T-cell (primary cell): Measurements from ENCODE around the gene QDPR. TPM values are rescaled to one million over a fixed set of nuclear protein-coding genes. Genes with fewer than 3 reads are reported as not detected.

Source experiments
- ATAC-seq, 4 experiments: fragments of 200-7000 bp in 3 of 4; fragments of 150-1000 bp in 1 of 4; cut with Tn5 transposase; replicated peaks in 1 of 4; 1 replicate in 3 of 4; 2 replicates in 1 of 4; pipeline ENCODE4 v1.10.0; 2021; ENCODE audit warnings: moderate library complexity in 3 of 4, mild to moderate bottlenecking in 2 of 4, moderate number of reproducible peaks in 1 of 4
- CTCF ChIA-PET, 2 donors: fragments of 300-600 bp; sonication (Branson Sonifier 250); formaldehyde crosslinking; loops; one replicate each; lab custom pipeline; 2022; ENCODE audit warnings: antibody characterized with exemption in 2 of 2; lab: Charles Lee
- POLR2A ChIA-PET, 2 donors: fragments of 300-600 bp; sonication (Branson Sonifier 250); formaldehyde crosslinking; loops; one replicate each; lab custom pipeline; 2022; ENCODE audit warnings: antibody characterized with exemption in 2 of 2; lab: Charles Lee
- DNase-seq, 35 experiments: peaks; one replicate each; pipeline versions ENCODE4 v3.0.0 to v3.0.0-alpha.2; 2013 to 2023
- H3K27ac ChIP-seq: one replicate; pipeline ENCODE4 v1.5.1; 2013; ENCODE audit warnings: low read length
- H3K27me3 ChIP-seq, 2 experiments: replicated peaks in 1 of 2; 1 replicate in 1 of 2; 2 replicates in 1 of 2; pipeline versions ENCODE4 v1.6.1 to v1.7.0; 2013; ENCODE audit warnings: low read length in 1 of 2, mixed read lengths in 1 of 2; ENCODE audit not compliant: control insufficient read depth in 2 of 2, insufficient read depth in 2 of 2; ENCODE audit errors: extremely low read depth in 1 of 2
- H3K36me3 ChIP-seq, 2 donors: 1 replicate in 1 of 2; 2 replicates in 1 of 2; pipeline versions ENCODE4 v1.6.1 to v1.7.0; 2013; ENCODE audit warnings: low read length in 1 of 2; ENCODE audit not compliant: control insufficient read depth in 2 of 2, insufficient read depth in 1 of 2; ENCODE audit errors: extremely low read depth in 1 of 2
- H3K4me1 ChIP-seq, 2 experiments: 1 replicate in 1 of 2; 2 replicates in 1 of 2; pipeline versions ENCODE4 v1.6.1 to v1.7.0; 2013; ENCODE audit warnings: low read length in 2 of 2, mixed read lengths in 1 of 2; ENCODE audit not compliant: insufficient read depth in 2 of 2, control insufficient read depth in 1 of 2; ENCODE audit errors: extremely low read depth in 1 of 2
- H3K4me3 ChIP-seq, 2 donors: 1 replicate in 1 of 2; 2 replicates in 1 of 2; pipeline versions ENCODE4 v1.5.1 to v1.7.0; 2013; ENCODE audit warnings: mild to moderate bottlenecking in 2 of 2, low read length in 1 of 2, moderate library complexity in 1 of 2; ENCODE audit not compliant: control insufficient read depth in 1 of 2; ENCODE audit errors: extremely low read depth in 1 of 2
- H3K9me3 ChIP-seq: 2 replicates; pipeline ENCODE4 v1.7.0; 2013
- H3K27ac Mint-ChIP-seq, 2 donors: one replicate each; pipeline ENCODE4 v1.8.0; 2020 to 2021; ENCODE audit warnings: mild to moderate bottlenecking in 2 of 2, mixed read lengths in 2 of 2
- H3K27me3 Mint-ChIP-seq, 2 donors: one replicate each; pipeline ENCODE4 v1.8.0; 2021 to 2022; ENCODE audit warnings: mixed read lengths in 2 of 2
- H3K36me3 Mint-ChIP-seq: one replicate; pipeline ENCODE4 v1.8.0; 2021; ENCODE audit warnings: mixed read lengths
- H3K4me1 Mint-ChIP-seq, 3 donors: one replicate each; pipeline ENCODE4 v1.8.0; 2020 to 2022; ENCODE audit warnings: mixed read lengths in 3 of 3, mild to moderate bottlenecking in 1 of 3
- H3K4me3 Mint-ChIP-seq, 3 donors: one replicate each; pipeline ENCODE4 v1.8.0; 2020 to 2022; ENCODE audit warnings: mild to moderate bottlenecking in 3 of 3, mixed read lengths in 3 of 3, moderate library complexity in 3 of 3
- H3K9me3 Mint-ChIP-seq, 3 donors: one replicate each; pipeline ENCODE4 v1.8.0; 2020 to 2022; ENCODE audit warnings: mixed read lengths in 3 of 3
- WGBS: methylation state at CpG from one replicate; pipeline ENCODE4 v1.1.5; 2013; ENCODE audit warnings: missing lambda C conversion rate; ENCODE audit not compliant: insufficient coverage; 5-methylcytosine and 5-hydroxymethylcytosine counted together
- total RNA-seq, 35 experiments: library from RNA in 6 of 35; stranded (reverse) in 6 of 35; fragments of 120-200 nt in 1 of 35; gene quantifications; one replicate each; pipeline versions ENCODE4 v1.2.1 to v1.2.4 and lab custom pipeline; 2013 to 2026

Gene QDPR
- total RNA-seq, 5 donors from 2014 or later (not counting 1 experiment from before 2014, with no cell fraction given), result 14.9 to 23.1 (median 20.0) TPM

DNA sequence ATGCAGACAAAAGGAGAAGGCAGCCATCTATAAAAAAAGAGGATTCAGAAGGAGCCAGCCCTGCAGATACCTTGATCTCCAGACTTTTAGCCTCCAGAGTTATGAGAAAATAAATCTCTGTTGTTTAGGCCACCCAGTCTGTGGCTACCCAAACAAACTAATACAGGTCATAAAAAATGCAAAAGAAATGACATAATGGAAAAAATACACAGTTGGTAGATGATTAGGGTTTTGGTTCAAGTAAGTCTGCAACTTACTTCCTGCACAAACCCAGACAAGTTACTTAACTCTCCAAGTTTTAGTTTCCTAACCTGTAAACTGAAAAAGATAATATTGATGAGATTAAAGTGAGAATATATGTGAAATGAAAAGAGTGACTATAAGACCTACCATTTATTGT, 11.3 kb downstream of the QDPR start:
- Mint-ChIP-seq H3K4me1 (peaks cover 0 to 9% (median 7%) of the 10 kb centered on the region in 3 donors), H3K27me3 (no peaks in the 10 kb centered on the region), H3K4me3 (no peak overlapping the region), H3K36me3 (peaks cover 64% of the 10 kb centered on the region), H3K9me3 (no peaks in the 10 kb centered on the region), H3K27ac (no peak overlapping the region)
- ChIA-PET CTCF (no interaction called here), POLR2A (no interaction called here)
- Histone ChIP-seq H3K27ac (no peak overlapping the region), H3K9me3 (no peaks in the 10 kb centered on the region), H3K27me3 (no peaks in the 10 kb centered on the region), H3K4me3 (no peak overlapping the region), H3K4me1 (no peaks in the 10 kb centered on the region), H3K36me3 (peaks cover 5 to 45% of the 10 kb centered on the region in 2 donors)
- no peak for ATAC-seq
- DNase-seq, result no peak

DNA sequence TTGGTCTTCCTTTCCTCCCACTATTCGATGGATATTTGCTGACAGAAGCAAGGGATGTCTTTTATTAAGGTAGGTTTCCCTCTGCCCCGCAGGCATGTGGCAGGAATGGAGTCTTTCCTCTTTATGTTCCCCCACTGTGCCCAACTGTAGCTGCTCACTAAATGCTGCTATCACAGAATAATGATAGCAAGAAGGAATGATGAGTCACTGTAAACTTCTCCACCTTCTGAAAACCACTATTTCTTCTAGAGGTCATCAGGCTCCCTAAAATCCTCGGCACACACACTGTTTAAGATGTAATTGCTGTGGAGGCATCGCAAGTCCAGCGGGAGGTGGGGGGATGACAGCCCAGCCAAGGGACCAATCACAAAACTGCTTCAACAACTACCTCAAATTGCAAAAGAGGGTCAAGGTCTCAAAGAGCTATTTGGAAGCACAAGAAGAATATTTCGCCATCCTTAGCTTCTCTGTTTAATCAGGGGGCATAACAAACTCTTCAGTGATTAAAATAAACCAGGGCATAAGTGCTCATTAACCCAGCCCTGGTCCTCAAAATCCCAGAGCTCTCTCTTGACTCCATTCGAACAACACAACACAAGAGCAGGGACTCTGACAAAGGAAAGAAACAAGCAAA, 13.9 kb downstream of the QDPR start:
- Mint-ChIP-seq H3K27ac (no peak overlapping the region), H3K27me3 (no peaks in the 10 kb centered on the region), H3K4me1 (peaks cover 0 to 9% (median 4%) of the 10 kb centered on the region in 3 donors), H3K36me3 (peaks cover 49% of the 10 kb centered on the region), H3K4me3 (no peak overlapping the region), H3K9me3 (no peaks in the 10 kb centered on the region)
- no peak for DNase-seq
- Histone ChIP-seq H3K27me3 (no peaks in the 10 kb centered on the region), H3K4me1 (no peaks in the 10 kb centered on the region), H3K27ac (no peak overlapping the region), H3K4me3 (no peak overlapping the region), H3K9me3 (no peaks in the 10 kb centered on the region), H3K36me3 (peaks cover 12 to 65% of the 10 kb centered on the region in 2 donors)
- no peak for ATAC-seq
- ChIA-PET CTCF (interaction anchor here in 1 of 2 donors (0.6 kb wide), 1 partner anchor 323 kb away, joined by 3 read pairs; no protein-coding TSS in a partner anchor), POLR2A (no interaction called here)
- 100% methylated on average over 1 of the region's 7 CpGs for WGBS

DNA sequence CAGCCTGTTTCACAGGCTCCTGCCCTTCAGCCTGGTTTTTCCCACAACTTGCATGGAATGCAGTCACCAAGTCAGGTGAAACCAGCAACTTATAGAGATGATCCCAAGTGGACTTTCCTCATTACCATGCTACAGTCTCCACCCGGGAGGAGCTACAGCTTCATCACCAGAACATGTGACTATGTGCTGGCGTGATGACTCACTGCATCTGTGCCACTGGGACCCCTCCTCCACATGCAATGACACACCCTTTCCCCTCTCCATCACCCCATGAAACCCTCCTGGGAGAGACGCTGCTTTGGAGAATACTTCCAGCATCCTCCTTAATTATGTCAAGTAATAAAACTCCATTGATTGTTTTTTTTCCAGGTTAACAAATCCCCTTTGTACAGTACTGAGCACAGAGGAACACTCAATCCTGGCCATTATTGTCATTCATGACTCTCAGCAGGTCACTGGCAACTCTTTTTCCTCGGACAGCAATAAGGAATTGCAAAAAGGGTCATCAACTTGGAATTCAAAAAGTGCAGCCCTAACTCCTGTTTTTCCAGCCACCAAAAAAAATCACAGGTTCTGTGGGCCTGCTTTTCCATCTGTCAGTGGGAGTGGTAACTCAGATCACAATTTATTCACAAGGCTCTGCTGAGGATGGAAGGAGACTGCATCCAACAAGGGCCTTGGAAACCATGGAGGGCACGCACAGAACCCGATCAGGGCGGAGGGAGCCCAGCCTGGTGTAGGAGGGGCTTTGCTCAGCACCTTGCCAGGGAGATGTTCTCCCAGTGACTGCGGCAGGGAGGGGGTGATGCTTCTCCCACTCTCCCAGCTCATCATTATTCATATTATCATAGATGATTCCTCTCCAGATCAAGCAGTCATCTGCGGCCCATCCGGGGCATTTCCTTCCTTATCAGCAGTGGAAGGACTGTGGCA, 17.4 kb downstream of the QDPR start:
- no peaks in the 10 kb centered on the region for H3K27me3 ChIP-seq
- no peak overlapping the region for H3K27ac ChIP-seq
- H3K27me3 Mint-ChIP-seq, result no peaks in the 10 kb centered on the region
- WGBS, result 94% methylated on average over 4 of the region's 10 CpGs
- DNase-seq (no peak), ATAC-seq (no peak)
- no peak overlapping the region for H3K4me3 ChIP-seq
- H3K4me3 Mint-ChIP-seq, result no peak overlapping the region
- H3K4me1 Mint-ChIP-seq, result peaks cover 0 to 3% (median 2%) of the 10 kb centered on the region in 3 donors
- CTCF ChIA-PET, result no interaction called here
- no peak overlapping the region for H3K27ac Mint-ChIP-seq
- peaks cover 44% of the 10 kb centered on the region for H3K36me3 Mint-ChIP-seq
- POLR2A ChIA-PET, result no interaction called here
- H3K36me3 ChIP-seq, result peaks cover 8 to 53% of the 10 kb centered on the region in 2 donors
- no peaks in the 10 kb centered on the region for H3K9me3 Mint-ChIP-seq
- no peaks in the 10 kb centered on the region for H3K9me3 ChIP-seq
- no peaks in the 10 kb centered on the region for H3K4me1 ChIP-seq

DNA sequence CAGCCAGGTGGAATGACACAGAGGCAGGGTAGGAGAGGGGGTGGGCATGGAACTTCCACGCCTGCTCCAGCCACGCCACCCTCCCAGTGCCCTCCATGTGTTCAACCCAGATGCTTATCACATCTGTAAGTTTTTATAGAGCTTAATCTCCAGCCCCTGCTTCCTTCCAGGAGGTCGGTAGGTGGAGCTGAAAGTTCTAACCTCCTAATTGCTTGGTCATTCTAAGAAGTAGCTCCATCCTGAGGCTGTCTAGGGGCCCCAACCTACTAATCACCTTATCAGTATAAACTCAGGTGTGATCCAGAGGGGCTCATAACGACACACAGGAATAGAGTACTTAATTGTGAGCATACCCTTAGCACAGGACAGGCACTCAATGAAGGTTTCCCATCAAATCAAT, 18.3 kb downstream of the QDPR start:
- peaks cover 44% of the 10 kb centered on the region for H3K36me3 Mint-ChIP-seq
- no peak overlapping the region for H3K4me3 Mint-ChIP-seq
- H3K4me1 Mint-ChIP-seq, result peaks cover 0 to 3% (median 2%) of the 10 kb centered on the region in 3 donors
- H3K4me3 ChIP-seq, result no peak overlapping the region
- DNase-seq (no peak), ATAC-seq (no peak)
- no peak overlapping the region for H3K27ac ChIP-seq
- ChIA-PET POLR2A (no interaction called here), CTCF (interaction anchor here in 1 of 2 donors (0.6 kb wide), 1 partner anchor 20 kb away, joined by 3 read pairs; no protein-coding TSS in a partner anchor)
- H3K36me3 ChIP-seq, result peaks cover 8 to 53% of the 10 kb centered on the region in 2 donors
- H3K9me3 ChIP-seq, result no peaks in the 10 kb centered on the region
- H3K4me1 ChIP-seq, result no peaks in the 10 kb centered on the region
- no peak overlapping the region for H3K27ac Mint-ChIP-seq
- WGBS, result 66% methylated on average over 3 of the region's 4 CpGs
- H3K27me3 ChIP-seq, result no peaks in the 10 kb centered on the region
- H3K27me3 Mint-ChIP-seq, result no peaks in the 10 kb centered on the region
- no peaks in the 10 kb centered on the region for H3K9me3 Mint-ChIP-seq

DNA sequence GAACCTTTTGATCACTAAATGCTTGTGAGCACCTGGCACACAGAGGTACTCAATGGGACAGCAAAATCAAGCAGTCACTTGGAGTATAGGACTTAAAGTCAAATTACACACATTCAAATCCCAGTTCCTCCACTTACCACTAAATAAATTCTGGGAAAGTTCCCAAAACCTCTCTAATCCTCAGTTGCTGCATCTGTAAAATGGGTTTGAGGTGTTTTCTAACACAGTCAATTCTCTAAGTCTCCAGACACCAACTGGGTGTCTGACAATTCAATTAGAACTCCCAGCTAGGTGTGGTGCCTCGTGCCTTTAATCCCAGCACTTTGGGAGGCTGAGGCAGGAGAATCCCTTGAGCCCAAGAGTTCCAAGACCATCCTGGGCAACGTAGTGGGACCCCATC, 19.0 kb downstream of the QDPR start:
- DNase-seq (no peak), ATAC-seq (no peak)
- Histone ChIP-seq H3K4me1 (no peaks in the 10 kb centered on the region), H3K36me3 (peaks cover 8 to 55% of the 10 kb centered on the region in 2 donors), H3K27ac (no peak overlapping the region), H3K4me3 (no peak overlapping the region), H3K27me3 (no peaks in the 10 kb centered on the region), H3K9me3 (no peaks in the 10 kb centered on the region)
- no peak overlapping the region for H3K27ac Mint-ChIP-seq
- CTCF ChIA-PET, result no interaction called here
- no peak overlapping the region for H3K4me3 Mint-ChIP-seq
- 90% methylated on average over 2 of the region's 2 CpGs for WGBS
- H3K27me3 Mint-ChIP-seq, result no peaks in the 10 kb centered on the region
- peaks cover 41% of the 10 kb centered on the region for H3K36me3 Mint-ChIP-seq
- POLR2A ChIA-PET, result no interaction called here
- H3K9me3 Mint-ChIP-seq, result no peaks in the 10 kb centered on the region
- peaks cover 0 to 3% (median 2%) of the 10 kb centered on the region in 3 donors for H3K4me1 Mint-ChIP-seq

DNA sequence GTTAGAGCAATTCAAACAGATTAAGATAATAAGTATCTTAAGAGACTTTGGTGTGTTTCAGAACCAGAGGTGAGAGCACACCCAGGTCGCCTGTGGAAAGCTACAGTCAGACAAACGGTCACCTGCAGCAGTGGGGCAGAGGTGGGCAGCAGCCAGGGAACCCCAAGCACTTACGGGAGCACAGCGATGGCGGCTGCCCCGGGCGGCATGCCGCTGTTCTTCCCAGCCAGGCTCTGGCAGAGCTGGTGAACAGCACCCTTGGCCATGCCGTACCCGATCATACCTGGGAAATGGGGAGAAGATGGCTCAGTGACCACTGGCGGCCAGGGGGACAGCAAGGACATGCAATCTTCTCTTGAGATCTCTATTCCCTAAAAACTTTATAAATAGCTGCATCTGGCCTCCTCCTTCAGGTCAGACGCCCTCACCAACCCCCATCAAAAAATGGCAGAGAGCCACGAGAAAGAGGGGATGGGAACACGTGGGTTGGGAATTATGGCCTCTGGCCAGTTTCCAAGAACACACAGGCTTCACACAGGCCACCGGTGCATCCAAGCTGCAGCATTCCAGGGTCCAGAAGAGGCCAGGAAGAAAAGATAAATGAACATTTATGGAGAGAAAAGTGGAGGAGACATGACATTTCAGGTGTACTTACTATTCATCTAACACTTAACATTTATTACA, 19.7 kb downstream of the QDPR start:
- H3K9me3 ChIP-seq, result no peaks in the 10 kb centered on the region
- ATAC-seq (no peak), DNase-seq (no peak)
- Mint-ChIP-seq H3K4me1 (peaks cover 0 to 3% (median 2%) of the 10 kb centered on the region in 3 donors), H3K9me3 (no peaks in the 10 kb centered on the region), H3K36me3 (peaks cover 38% of the 10 kb centered on the region), H3K4me3 (no peak overlapping the region), H3K27ac (no peak overlapping the region), H3K27me3 (no peaks in the 10 kb centered on the region)
- ChIA-PET POLR2A (no interaction called here), CTCF (interaction anchor here in 1 of 2 donors (0.6 kb wide), 1 partner anchor 12 kb away, joined by 3 read pairs; no protein-coding TSS in a partner anchor)
- no peak overlapping the region for H3K4me3 ChIP-seq
- over 99% methylated on average over 8 of the region's 15 CpGs for WGBS
- H3K27ac ChIP-seq, result no peak overlapping the region
- H3K36me3 ChIP-seq, result peaks cover 8 to 54% of the 10 kb centered on the region in 2 donors
- H3K4me1 ChIP-seq, result no peaks in the 10 kb centered on the region
- no peaks in the 10 kb centered on the region for H3K27me3 ChIP-seq
